NB4 (cell line): Measurements from ENCODE around the gene TRMT1.

ENCODE experiments used
- MYC ChIP-seq: IDR thresholded peaks from 2 replicates; pipeline ENCODE4 v1.6.1; 2011; ENCODE audit warnings: low read depth, low read length
- POLR2A ChIP-seq: IDR thresholded peaks from 2 replicates; pipeline ENCODE4 v1.6.1; 2011; ENCODE audit warnings: mild to moderate bottlenecking; ENCODE audit not compliant: insufficient read length; ENCODE audit errors: extremely low read depth
- TF ChIP-seq, protein P1 (sequence below): IDR thresholded peaks from one replicate; pipeline ENCODE4 v1.5.1; 2012; ENCODE audit warnings: low read depth, low read length

DNA sequence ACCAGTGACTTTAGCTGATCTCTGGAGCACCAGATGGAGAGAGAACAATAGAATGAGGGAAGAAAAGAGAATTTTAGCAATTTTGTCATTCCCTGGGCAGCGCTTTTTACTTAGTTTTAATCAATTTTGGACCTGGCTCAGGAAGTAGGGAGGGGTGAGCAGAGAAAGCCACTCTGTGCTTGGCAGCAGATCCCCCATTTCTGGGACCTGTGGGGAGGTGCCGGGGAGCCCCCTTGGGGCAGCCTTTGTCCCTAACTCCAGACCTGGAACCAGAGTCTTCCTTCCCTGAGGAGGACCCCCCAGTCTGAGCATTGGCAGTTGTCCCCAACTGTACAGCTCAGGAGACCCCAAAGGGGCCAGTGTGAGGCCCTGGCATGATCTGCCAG is 24.4 kb downstream of the TRMT1 start:
- TF ChIP-seq, protein P1, sequence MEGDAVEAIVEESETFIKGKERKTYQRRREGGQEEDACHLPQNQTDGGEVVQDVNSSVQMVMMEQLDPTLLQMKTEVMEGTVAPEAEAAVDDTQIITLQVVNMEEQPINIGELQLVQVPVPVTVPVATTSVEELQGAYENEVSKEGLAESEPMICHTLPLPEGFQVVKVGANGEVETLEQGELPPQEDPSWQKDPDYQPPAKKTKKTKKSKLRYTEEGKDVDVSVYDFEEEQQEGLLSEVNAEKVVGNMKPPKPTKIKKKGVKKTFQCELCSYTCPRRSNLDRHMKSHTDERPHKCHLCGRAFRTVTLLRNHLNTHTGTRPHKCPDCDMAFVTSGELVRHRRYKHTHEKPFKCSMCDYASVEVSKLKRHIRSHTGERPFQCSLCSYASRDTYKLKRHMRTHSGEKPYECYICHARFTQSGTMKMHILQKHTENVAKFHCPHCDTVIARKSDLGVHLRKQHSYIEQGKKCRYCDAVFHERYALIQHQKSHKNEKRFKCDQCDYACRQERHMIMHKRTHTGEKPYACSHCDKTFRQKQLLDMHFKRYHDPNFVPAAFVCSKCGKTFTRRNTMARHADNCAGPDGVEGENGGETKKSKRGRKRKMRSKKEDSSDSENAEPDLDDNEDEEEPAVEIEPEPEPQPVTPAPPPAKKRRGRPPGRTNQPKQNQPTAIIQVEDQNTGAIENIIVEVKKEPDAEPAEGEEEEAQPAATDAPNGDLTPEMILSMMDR = no peak
- no peak for TF ChIP-seq POLR2A
- TF ChIP-seq MYC = no peak
